Activated T-helper 1 cell treated with anti-CD3 and anti-CD28 coated beads, Interleukin-12 subunit alpha, Interleukin-12 subunit beta, Interleukin-2, Interleukin-4 antibody, amounts not matched to agents 30 ng/mL and 10 ng/mL and 1 ng/mL, durations not matched to agents 14 hours and 24 hours and 36 hours (primary cell): ENCODE results near the gene MDC1. TPM values are rescaled to one million over a fixed set of nuclear protein-coding genes. Genes with fewer than 3 reads are reported as not detected.

Experiments used
- DNase-seq: peaks from one replicate; pipeline ENCODE4 v3.0.0; 2021; ENCODE audit warnings: low spot score
- H3K27ac Mint-ChIP-seq: one replicate; pipeline ENCODE4 v1.8.0; 2021; ENCODE audit warnings: mild to moderate bottlenecking, mixed read lengths
- H3K27me3 Mint-ChIP-seq: one replicate; pipeline ENCODE4 v1.8.0; 2022; ENCODE audit warnings: mild to moderate bottlenecking, moderate library complexity, mixed read lengths; ENCODE audit not compliant: insufficient read depth
- H3K36me3 Mint-ChIP-seq: one replicate; pipeline ENCODE4 v1.8.0; 2021; ENCODE audit warnings: low read depth, mixed read lengths
- H3K4me1 Mint-ChIP-seq: one replicate; pipeline ENCODE4 v1.8.0; 2021; ENCODE audit warnings: low read depth, mixed read lengths
- H3K4me3 Mint-ChIP-seq: one replicate; pipeline ENCODE4 v1.8.0; 2021; ENCODE audit warnings: mild to moderate bottlenecking, moderate library complexity, mixed read lengths
- H3K9me3 Mint-ChIP-seq: one replicate; pipeline ENCODE4 v1.8.0; 2021; ENCODE audit warnings: mixed read lengths
- intact Hi-C: fragments of 100-400 bp; cut with micrococcal nuclease; formaldehyde crosslinking; loops from one replicate; pipeline ENCODE4 v1.15.1; 2024
- total RNA-seq: library from RNA; stranded (reverse); gene quantifications from 2 replicates; pipeline ENCODE4 v1.2.3, GENCODE V29; 2022

The MDC1 gene
- total RNA-seq, 1 donor from 2014 or later, result 93.7 TPM

DNA sequence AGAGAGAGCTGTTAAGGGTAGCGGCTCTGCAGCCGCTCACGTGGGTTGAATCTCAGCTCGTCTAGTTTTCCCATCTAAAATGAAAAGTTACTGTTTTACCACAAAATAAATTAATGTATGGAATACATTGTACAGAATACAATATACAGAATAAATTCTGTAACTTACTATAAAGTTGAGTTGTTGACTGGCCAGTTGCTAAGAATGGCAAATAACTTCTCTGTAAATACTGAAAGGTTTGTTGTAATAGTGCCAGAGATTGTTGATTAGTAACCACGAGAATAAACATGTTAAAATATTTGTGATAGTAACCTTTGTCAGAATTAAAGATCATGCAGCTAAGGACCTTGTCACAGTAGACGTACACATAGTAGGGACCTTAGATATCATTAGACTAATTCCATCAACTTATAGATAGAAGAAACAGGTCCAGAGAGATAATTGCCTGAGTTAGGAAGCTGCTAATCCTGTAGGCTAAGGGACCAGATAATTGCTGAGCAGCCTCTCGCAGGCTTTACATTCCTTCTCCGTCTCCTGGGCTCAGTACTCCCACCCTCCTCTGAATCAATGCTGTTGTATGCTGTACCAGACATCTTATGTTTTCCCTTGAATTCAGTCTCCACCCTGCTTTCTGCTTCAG is 25.8 kb downstream of the MDC1 start:
- peaks cover 2% of the 10 kb centered on the region for H3K27me3 Mint-ChIP-seq
- intact Hi-C loops, result loop anchor here (1.0 kb wide), 1 partner anchor 12 kb away; no protein-coding TSS in a partner anchor
- H3K4me1 Mint-ChIP-seq, result peaks cover 41% of the 10 kb centered on the region
- peak overlapping the region; percentile 83 for H3K4me3 Mint-ChIP-seq
- H3K36me3 Mint-ChIP-seq, result peaks cover 3% of the 10 kb centered on the region
- no peaks in the 10 kb centered on the region for H3K9me3 Mint-ChIP-seq
- DNase-seq, result no peak
- peak overlapping the region; percentile 52 for H3K27ac Mint-ChIP-seq

DNA sequence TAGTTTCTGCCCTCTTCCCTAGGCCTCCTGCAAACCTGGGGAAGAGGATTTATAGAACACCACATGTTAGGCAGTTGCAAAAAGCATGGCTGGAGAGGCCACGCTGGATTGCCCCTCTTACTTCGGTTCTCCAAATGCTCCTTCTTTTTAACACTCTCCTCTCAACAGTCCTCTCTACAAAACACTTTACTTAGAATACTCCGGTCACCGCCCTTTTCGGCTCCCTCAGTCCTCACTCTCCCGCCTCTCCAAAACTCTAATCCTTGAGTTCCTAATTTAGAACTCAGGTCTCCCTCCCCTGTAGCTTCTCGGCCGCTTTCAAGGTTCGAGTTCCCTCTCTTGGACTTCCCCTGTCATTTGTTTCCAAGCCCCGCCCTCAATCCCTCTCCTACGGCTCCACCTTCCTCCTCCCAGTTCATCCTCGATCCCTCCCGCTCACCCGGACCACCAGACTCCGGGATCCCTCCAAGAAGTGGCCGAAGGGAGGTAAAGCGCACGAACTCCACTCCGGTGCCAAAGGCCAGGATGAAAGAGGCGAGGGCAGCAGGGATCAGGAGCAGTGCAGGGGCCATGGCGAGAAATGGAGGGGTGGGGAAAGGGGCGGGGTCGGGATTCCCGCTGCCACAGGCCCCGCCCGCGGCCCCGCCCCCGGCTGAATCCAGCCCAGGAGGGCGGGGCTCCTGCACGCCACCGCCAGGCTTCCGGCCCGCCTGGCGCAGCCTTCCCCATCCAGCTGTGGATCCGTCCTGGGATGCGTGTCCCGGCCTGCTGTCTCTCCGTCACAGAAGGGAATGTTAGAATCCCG is 26.5 kb downstream of the MDC1 start, which contains the start of gene NRM:
TSS of gene NRM (minus strand) at position 582 of the 805 bp plus-strand sequence. CDS start at position 572, 10 bp downstream.
- Mint-ChIP-seq H3K36me3 (peaks cover 9% of the 10 kb centered on the region), H3K27me3 (peaks cover 2% of the 10 kb centered on the region), H3K4me1 (peaks cover 41% of the 10 kb centered on the region), H3K4me3 (peak within 1 kb of the TSS; percentile 94), H3K27ac (peak within 1 kb of the TSS; percentile 90), H3K9me3 (no peaks in the 10 kb centered on the region)
- intact Hi-C loops, result loop anchor here (1.0 kb wide), 3 partner anchors 8 to 218 kb away; partner anchors contain the start of gene GTF2H4
- DNase-seq, result peak; percentile 66

DNA sequence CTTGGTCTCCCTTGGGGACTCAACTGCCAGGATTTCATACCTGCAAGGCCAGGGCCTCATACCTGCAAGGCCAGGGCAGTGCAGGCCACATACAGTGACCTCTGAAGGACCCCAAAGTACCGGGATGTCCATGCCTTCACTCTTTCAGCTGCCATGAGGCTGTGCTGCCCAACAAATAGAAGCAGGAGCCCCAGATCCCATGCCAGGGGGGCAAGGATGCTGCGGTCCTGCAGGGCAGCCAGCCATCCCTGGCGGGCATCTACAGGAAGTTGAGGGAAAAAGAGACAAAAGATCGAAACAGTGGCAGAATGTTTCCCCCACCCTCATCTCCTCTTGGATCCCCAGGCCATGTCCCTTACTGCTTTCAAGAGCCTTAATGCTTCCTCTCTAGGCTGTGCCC is 27.1 kb downstream of the MDC1 start:
- Mint-ChIP-seq H3K27ac (no peak overlapping the region), H3K27me3 (peaks cover 2% of the 10 kb centered on the region), H3K9me3 (no peaks in the 10 kb centered on the region), H3K36me3 (peaks cover 15% of the 10 kb centered on the region), H3K4me3 (peak overlapping the region; percentile 94), H3K4me1 (peaks cover 47% of the 10 kb centered on the region)
- intact Hi-C loops, result loop anchor here (1.0 to 10.0 kb wide), 4 partner anchors 8 to 625 kb away; partner anchors contain the start of genes GTF2H4, POLR1H, PPP1R11 and TRIM39
- DNase-seq, result no peak

DNA sequence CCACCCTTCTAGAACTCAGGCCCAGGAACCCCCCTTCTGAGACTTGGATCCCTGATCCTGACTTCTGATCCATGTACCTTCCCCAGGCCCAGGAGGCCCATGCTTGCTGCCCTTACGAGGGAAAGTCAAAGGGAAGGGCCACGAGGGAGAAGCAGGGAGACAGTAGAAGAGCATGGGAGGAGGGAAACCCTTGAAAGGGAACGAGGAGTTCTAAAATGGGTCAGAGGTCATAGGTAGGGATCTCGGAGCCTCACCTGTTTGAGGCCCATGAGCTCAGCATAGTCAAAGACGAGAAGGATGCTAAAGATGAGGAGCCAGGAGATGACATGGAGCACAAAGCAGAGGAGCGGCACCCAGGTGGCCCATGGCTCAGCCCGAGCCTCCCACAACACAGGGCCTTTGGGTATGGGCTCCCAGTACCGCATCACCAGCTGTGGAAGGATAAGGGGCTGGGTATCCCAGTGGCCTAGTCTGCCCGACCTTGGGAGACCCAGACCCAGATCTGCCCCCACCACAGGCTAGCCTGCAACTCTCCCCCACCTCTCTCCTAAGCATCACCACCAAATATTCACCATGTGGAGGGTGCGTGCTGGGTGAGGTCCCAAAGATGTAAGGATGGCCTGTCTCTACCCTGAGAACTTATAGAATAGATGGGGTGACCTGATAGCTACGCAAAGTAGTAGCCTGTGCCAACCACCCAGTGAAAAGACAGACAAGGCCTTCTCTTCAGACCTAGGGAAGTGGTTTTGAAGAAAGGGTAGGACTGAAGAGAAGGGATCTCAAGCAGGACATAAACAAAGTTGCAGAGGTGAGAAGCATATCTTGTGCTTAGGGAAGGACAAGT is 27.8 kb downstream of the MDC1 start:
- Mint-ChIP-seq H3K27me3 (no peaks in the 10 kb centered on the region), H3K36me3 (peaks cover 20% of the 10 kb centered on the region), H3K4me3 (peak overlapping the region; percentile 94), H3K9me3 (no peaks in the 10 kb centered on the region), H3K27ac (peak overlapping the region; percentile 43), H3K4me1 (peaks cover 50% of the 10 kb centered on the region)
- intact Hi-C loops, result loop anchor here (10.0 kb wide), 2 partner anchors 364 to 624 kb away; partner anchors contain the start of genes POLR1H, PPP1R11 and TRIM39
- no peak for DNase-seq

DNA sequence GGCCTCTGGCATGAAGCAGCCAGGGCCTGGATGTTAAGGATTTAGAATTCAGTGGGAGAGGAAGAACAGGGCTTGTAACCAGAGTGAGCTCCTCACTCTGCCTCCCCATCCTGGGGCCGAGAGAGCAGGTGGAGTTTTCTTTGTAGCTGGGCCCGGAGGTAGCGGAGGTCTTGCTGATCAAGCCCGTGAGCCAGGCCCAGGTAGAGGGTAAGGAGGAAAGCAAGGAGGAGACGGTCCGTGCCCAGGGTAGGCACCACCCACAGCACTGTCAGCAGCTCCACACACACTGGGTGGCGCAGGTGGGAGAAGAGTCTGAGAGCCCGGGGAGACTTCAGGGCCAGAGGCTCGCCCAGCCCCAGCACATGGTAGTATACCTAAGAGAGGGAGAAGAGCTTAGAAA is 28.5 kb downstream of the MDC1 start:
- Mint-ChIP-seq H3K36me3 (peaks cover 27% of the 10 kb centered on the region), H3K27me3 (no peaks in the 10 kb centered on the region), H3K4me3 (peak overlapping the region; percentile 94), H3K9me3 (no peaks in the 10 kb centered on the region), H3K27ac (peak overlapping the region; percentile 87), H3K4me1 (peaks cover 50% of the 10 kb centered on the region)
- intact Hi-C loops, result loop anchor here (10.0 kb wide), 2 partner anchors 364 to 624 kb away; partner anchors contain the start of genes POLR1H, PPP1R11 and TRIM39
- no peak for DNase-seq

DNA sequence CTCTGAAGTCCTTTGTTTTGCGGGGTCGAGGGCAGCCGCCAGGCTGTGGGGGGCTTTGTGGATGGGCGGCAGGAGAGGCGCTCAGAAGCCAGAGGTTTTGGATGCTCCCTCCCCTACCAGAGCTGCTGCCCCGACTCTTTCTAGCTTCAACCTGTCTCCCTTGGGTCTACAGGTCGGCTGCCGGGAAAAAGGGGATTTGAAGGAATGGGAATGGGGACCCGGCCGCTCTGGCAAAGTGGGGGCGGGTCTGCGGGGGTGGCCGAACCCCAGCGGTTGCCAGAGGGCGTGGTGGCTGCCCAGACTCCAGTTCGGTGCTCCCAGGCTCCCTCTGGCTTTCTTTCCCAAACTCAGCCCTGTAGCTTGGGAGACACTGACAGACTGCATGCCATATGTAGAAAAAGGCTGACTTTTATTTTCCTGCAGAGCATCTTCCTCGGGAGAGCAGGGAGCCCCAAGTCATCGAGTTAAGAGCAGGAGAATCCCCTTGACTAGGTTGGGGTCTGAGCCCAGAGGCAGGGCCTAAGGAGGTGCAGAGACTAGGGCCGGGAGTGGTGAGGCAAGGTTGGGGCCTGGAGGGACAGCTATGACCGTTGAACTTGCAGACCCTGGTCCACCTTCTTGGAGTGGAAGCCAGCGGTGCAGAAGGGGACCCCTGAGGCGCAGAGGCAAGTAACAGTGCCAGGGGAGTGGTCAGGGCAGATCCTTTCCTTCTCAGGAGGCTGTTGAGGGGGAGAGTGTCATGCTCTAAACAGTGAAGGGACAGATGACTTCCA is 29.2 kb downstream of the MDC1 start:
- no peak for DNase-seq
- intact Hi-C loops, result loop anchor here (1.0 to 10.0 kb wide), 4 partner anchors 29 to 623 kb away; partner anchors contain the start of genes ABCF1, MDC1, POLR1H and PPP1R11
- Mint-ChIP-seq H3K27me3 (no peaks in the 10 kb centered on the region), H3K27ac (peak overlapping the region; percentile 87), H3K9me3 (no peaks in the 10 kb centered on the region), H3K36me3 (peaks cover 33% of the 10 kb centered on the region), H3K4me3 (peak overlapping the region; percentile 94), H3K4me1 (peaks cover 50% of the 10 kb centered on the region)

DNA sequence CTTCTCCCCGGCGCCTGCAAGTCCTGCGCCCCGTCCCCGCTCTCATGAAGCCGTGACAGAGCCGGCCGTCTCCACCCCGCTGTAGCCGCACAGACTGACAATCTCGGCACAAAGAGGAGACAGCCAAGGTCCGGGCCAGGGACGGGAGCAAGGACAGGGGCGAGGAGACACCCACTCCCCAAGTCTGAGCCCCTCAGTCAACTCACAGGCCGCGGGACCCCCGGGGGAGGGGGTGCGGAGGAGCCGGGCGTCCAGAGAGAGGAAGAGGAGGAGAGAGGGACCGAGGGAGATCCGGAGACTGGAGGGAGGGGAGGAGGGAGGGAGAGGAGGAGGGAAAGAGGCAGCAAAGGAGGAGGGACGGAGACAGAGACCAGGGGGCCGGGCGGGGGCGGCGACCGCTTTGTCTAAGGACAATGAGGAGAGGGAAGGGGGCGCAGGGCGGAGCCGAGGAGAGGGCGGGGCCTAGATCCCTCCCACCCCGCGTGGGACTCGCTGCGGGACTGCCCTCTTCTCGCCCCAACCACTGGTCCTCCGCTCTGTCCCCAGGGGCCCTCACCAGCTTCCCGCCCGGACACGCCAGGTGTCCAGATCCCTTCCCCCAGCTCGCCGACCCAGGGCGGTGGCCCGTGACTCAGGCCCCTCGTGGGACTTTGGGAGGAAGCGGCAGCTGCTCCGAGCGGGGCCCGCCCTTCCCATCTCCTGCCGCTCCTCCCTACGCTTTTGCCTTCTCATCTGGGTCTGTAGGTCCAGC is 30.0 kb downstream of the MDC1 start:
- no peaks in the 10 kb centered on the region for H3K9me3 Mint-ChIP-seq
- peaks cover 37% of the 10 kb centered on the region for H3K36me3 Mint-ChIP-seq
- intact Hi-C loops, result loop anchor here (1.0 to 10.0 kb wide), 9 partner anchors 30 to 622 kb away; partner anchors contain the start of genes ABCF1, C6orf136, GTF2H4 and MDC1
- DNase-seq, result peak; percentile 83
- H3K27me3 Mint-ChIP-seq, result no peaks in the 10 kb centered on the region
- peak overlapping the region; percentile 94 for H3K4me3 Mint-ChIP-seq
- H3K4me1 Mint-ChIP-seq, result peaks cover 50% of the 10 kb centered on the region
- H3K27ac Mint-ChIP-seq, result peak overlapping the region; percentile 87

DNA sequence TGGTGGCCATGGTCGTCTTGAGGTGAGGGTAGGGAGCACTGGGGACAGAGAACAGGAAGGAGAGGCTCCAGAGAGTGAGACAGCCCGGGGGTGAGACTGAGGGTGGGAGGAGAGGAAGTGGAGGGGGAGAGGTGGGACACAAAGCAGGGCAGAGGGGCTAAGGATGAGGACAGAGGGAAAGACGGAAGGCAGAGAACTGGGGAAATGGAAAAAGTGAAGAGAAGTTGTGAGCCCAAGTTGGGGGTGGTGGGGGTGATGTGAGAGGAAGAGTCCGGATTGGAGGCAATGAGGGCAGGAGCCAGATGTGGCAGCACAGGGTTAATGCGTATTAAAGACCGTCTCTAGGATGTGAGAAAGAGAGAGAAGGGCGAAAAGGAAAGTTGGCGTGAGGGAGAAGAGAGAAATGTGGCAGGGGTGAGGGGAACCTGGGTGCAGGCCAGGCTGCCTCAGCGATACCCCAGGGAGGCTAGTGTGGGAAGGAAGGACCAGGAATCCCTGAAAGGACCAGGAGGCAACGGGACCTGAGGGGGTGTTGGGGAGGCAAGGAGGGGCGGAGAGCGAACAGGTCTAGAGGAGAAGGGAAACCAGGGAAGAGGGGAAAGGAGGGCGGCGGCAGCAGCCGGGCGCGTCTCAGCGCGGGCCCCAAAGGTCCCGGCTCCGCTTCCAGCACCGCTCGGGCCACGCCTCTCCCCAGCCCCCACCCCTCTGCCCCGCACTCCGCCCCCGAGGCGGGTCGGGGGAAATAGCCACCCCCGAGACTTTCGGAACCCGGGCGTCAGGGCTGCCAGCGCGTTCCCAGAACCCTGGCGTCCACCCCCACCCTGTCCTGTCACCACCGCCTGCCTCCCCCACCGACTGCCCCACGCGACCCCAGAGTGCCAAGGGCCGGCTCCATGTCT is 30.8 kb downstream of the MDC1 start, which contains the start of gene PPP1R18:
TSS of gene PPP1R18 (minus strand) at position 637 of the 899 bp plus-strand sequence. CDS start at position 10, 627 bp downstream.
- Mint-ChIP-seq H3K4me1 (peaks cover 46% of the 10 kb centered on the region), H3K36me3 (peaks cover 42% of the 10 kb centered on the region), H3K27ac (peak within 1 kb of the TSS; percentile 92), H3K4me3 (peak within 1 kb of the TSS; percentile 94), H3K27me3 (no peaks in the 10 kb centered on the region), H3K9me3 (no peaks in the 10 kb centered on the region)
- DNase-seq, result peak; percentile 78
- intact Hi-C loops, result loop anchor here (1.0 to 10.0 kb wide), 8 partner anchors 39 to 621 kb away; partner anchors contain the start of genes ABCF1, C6orf136, GTF2H4 and MRPS18B

DNA sequence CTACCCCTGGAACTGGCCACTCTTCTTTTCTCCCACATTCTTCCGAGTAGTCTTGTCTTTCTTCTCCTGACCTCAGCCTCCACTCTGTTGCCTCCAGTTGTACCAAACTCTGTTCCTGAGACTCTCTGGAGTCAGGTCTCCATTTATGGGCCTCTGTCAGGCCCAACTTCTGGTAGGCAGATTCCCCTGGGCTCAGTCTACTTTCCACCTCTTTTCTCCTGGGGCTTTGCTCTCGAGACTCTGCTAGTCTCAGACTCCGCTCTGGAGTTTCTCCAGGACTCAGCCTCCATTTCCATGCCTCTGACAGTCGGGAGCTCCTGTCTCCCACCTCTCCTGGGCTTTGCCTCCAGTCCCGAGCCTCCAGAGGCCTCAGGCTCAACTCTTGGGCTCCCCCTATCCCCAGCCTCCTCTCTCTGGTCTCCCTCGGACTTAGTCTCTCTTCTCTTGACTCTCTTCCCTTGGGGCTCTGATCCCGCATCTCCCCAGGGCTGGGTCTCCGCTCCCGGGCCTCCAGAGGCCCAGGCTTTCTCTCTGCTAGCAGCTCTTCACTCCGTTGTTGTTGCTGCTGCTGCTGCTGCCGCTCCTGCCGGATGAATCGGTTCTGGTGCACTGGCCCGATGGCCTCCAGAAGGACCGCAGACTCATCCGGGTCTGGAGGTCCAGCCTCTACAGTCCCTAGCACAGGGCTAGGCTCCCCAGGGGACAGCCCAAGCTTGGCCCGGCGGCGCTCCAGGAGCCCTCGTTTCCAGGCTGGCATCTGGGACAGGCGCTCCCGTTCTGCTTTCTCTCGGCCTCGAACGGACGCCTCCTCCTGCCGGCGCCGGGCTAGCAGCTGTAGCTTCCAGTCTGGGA is 31.7 kb downstream of the MDC1 start:
- peak overlapping the region; percentile 92 for H3K27ac Mint-ChIP-seq

More for the DNA sequence above, 31.7 kb downstream of the MDC1 start:
- Mint-ChIP-seq H3K4me1 (peaks cover 46% of the 10 kb centered on the region), H3K36me3 (peaks cover 49% of the 10 kb centered on the region), H3K4me3 (peak overlapping the region; percentile 94), H3K9me3 (no peaks in the 10 kb centered on the region), H3K27me3 (no peaks in the 10 kb centered on the region)
- no peak for DNase-seq
- intact Hi-C loops, result loop anchor here (1.0 to 10.0 kb wide), 8 partner anchors 38 to 621 kb away; partner anchors contain the start of genes ABCF1, C6orf136, GTF2H4 and MRPS18B
